Activated CD4-positive, alpha-beta T cell treated with anti-CD3 and anti-CD28 coated beads, Interleukin-10, Interleukin-2, amounts not matched to agents 100 ng/mL and 50 ng/mL, durations not matched to agents 16 hours and 8 hours (primary cell): ENCODE data around the gene GIT1.

Source experiments
- DNase-seq: peaks from one replicate; pipeline ENCODE4 v3.0.0-alpha.2; 2020

The GIT1 gene

DNA sequence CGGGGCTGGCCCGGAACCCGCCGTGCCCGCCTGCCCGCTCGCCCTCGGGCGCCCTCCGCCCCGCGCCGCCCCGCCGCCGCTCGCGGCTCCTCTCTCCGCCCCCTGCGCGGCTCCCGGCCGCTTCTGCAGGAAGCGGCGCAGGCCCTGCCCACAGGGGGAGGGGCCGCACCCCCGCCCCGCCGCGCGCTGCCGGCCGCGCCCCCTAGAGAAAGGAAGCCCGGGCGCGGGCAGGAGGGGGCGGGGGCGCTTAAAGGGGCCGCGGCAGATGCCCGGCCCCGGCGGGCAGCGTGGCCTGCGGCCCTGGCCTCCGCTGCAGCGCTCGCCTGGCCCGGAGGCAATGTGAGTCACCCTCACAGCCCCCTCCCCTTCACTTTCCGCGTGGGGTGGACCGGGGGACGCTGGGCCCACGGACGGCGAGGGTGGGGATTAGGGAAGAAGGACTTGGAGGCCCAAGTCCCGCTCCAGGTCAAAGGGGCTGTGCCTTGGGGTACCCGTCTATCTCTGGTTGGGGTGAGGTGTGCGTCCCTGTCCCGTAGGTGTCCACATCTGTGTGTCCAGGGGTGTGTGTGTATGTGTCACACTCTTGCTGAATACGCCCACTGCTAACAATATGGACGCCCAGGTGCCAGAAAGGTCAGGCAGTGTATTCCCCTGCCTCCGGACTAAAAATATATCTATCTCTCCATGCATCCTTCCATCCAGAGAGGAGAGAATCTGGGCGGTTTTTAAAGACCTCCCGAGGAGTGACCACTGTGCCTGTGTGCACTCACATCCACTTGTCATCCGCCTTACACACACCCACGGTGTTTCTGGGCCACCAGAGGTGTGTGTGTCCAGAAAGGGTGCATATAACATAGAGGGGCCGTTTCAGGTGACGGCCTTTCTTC lies at the start of gene GIT1:
TSS of gene GIT1 (minus strand) at position 125 of the 887 bp plus-strand sequence. CDS start 270 bp downstream, outside the sequence.
- peak; percentile 91 for DNase-seq

DNA sequence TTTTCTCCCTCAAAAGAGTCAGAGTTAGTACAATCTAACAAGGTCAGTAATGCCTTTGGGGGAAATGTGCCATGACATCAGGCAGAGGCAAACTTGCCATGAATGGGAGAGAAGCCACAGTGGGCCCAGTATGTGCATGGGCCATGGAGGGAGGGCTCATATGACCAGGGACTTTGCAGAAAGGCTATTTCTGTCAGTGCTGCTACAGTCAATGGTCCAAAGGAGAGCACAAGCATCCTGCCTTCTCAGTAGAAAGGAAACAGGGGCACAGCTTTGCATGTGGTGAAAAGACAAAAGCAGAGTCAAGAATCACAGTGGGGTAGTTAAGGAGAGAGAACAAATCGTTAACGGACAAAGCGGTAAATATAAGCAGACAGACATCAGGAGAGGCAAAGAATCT lies 44.4 kb upstream of the GIT1 start:
- no peak for DNase-seq

DNA sequence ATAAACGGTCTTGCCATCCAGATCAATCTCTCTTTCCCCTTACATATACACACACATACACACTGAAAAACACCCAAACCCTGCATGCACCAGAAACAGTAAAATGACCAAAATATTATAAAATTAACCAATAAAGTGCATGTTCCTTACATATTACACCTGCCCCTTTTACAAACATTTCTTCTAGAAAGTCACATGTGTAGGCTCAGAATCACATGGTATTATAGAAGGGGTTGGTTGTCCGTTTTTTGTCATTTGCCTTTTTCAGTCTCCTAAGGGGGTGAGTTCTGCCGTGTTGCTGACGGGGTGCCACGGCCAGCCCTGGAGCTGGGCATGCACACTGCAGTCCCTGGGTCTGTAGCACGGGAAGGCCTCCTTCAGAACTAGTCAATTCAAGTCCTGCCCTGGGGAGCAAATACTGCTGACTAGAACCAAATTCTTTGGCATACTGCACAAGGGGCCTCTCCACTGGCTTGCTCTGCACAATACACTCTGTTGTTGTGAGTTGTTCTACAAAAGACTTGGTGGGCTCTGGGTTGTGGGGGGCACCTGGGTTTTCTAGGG lies 41.3 kb upstream of the GIT1 start:
- DNase-seq = no peak

GRCh38 chr17:29629839-29630238 lies 40.4 kb upstream of the GIT1 start:
- no peak for DNase-seq

DNA sequence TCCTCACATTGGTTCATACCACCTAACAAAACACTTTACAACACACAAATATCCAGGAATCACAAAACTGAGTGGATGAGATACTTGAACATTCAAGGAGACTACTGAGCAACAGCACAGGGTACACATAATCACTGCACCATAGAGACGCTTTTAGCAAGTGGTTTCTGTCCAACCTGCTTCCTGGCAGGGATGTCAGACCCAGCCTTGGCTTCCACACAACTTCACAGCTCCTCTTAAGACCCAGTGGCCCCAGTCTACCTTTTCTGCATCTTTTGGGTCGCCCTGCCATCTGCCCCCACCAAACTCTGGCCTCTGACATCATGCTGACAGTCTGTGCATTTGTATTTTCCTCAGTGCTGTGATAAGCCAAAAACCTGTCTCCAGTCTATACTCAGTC lies 39.2 kb upstream of the GIT1 start:
- DNase-seq = no peak

- DNase-seq = no peak
Observed at GRCh38 chr17:29627951-29628350, 38.5 kb upstream of the GIT1 start.

DNA sequence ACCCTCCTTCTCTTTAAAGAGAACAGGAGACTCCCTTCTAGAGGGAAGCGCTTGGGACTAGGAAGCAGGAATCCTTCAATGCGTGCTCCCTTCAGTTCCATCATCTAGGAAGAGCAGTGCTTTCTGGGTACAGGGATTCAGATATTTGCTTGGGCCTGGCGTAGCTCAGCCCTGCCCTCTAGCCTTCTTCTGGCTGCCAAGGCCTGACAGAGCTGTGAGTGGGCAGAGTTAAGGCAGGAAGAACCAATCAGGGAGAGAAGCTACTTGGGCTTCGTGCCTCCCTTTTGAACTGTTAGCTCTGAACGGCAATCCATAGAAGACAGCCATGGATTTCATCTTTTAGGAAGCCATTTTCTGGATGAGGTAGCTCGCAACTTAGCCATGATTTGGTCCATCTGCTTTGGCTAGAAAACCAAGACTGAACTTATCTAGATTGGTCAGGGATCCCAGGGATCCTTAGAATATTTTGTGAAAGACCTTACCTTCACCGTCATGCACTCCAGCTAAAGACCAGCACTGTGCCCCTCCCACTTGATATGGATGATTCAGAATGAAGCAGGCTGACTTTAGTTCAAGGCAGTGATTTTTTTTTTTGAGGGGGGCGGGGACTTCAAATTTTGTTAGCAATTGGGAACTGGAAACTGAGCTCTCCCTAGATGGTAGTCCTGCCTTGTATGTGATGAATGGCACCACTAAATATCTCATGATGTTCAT lies 35.7 kb upstream of the GIT1 start:
- DNase-seq = no peak

DNA sequence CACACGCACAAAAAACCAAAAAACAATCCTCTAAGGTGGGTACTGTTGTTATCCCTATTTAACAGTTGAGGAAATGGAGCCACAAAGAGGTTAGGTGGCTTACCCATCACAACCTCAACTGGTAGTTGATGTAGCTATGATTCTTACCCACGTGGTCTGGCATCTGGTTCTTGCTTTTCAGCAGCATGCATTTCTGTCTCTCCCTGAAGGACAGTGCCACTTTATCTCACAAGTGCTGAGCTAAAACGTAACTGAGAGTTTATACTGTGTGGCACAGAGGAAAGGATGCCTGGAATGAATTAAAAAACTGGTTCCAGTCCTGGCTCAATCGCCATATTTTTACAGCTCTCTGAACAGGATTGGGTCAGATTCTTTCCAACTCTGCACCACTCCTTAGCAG lies 35.1 kb upstream of the GIT1 start:
- DNase-seq = peak; percentile 71

DNA sequence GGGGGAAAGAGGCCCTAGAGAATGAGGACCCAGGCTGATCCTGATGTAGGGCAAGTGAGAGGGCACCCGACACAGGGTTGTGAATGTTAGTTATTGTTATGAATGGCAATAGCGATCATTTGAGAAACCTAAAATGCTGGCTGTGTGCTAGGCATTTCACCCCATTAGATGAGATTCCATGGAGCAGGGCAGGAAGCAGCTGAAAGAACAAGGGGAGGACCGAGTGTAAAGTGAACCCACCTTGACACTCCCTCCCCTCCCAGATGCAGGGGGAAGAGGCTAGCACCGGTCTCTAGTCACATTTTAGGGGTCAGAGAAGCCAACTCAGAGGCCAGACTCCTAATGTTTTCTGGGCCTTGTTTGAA lies 33.8 kb upstream of the GIT1 start:
- no peak for DNase-seq

DNA sequence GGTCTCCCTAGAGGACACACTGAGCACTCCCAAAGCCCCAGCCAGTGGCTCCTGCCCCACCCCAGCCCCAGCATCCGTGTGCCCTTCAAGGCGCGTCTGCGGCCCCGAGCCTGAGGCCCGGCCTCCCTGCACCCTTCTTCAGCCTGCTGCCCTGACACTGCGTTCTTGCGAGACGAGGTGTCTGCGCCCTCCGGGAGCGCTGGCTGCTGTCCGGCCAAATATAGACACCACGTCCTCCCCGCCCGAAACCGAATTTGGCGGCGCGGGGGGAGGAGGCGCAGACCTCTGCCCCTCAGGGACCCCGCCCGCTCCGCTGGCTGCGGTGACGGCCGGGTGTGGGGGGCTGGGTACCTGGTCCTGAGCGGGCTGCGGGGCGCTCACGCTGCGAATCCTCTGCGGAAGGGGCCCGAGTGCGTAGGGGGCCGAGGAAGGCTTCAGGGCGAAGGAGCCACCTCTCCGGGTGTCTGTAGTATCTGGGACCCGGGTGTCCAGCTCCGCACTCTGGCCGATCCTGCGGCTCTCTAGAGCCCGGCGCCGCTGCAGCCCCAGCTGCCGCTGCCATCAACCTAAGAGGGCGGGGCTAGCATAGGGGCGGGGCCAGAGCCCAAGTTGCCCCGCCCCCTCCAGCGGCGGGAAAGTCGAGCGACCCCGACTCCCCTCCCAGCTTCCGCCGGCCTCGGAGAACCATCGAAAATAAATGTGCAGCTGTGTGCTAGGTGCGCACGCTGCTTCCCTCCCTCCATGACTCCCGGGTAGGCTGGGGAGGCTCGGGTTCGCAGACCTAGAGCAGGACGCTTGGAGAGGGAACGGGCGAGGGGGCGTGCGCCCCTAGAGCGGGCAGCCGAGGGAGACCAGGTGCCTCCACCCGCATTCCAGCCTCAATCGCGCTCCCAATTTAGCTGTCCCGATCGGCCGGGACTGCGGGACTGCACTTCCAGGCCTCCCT lies 33.2 kb upstream of the GIT1 start, which contains the start of gene CORO6:
TSS of gene CORO6 (minus strand) at position 576 of the 946 bp plus-strand sequence. CDS start 1,491 bp downstream, outside the sequence.
- DNase-seq = peak; percentile 78

DNA sequence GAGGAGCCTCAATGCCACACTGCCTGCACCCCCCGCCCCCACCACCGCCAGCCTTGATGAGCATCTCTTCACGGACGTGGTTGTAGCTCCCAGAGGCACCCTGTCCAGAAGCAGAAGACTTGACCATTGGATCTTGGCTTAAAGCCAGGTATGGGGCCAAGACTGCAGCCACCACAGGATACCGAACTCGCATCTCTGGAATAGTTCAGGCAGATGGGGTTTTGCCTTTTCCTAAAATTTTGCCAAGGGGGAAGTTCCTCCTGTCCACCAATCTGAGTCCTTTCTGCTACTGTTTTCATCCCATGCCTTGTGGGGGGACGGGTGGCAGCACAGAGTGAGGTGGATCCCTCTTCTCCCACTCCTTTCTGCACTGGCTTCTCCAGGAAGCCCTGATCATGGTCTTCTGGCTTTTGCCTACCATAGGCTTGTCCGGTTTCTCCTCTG lies 32.3 kb upstream of the GIT1 start:
- DNase-seq = no peak

GRCh38 chr17:29620779-29621500 lies 31.5 kb upstream of the GIT1 start:
- no peak for DNase-seq

DNA sequence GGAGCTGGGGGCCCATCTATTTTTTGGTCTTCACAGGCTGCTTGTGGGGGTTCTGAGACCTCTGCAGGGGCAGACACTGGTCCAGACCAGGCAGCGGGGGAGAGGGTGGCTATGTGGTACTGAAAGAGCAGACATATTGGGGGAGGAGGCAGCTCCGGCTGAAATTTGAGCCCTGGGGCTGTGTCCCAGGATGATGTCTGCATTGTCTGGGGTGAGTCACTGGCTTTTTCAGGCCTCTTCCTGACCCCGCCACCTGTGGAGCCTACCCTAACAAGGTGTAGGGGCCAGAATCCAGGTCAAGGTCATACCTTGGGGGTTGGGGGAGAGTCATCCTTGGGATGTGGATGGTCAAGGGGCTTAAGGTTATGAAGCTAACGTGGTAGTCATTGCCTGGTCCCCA lies 30.8 kb upstream of the GIT1 start:
- no peak for DNase-seq

DNA sequence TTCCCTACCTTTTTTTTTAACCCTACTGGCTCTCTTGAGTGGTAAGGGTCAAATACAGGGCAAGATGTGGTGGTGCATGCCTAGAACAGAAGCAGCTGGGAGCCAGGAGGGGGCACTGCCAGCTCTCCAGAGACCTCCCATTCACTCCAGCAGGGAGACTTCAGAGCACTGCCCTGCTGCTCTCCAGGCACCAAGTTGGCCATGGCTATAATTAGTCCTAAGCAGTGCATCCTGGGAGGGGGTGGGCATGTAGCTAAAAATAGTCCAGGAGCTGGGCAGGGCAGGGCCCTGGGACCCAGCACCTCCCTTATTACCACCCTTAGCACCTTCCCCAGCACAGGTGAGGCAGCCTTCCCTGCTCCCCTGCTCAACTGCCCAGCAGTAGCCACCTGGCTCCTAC lies 29.8 kb upstream of the GIT1 start:
- DNase-seq = no peak

- no peak for DNase-seq
Observed at GRCh38 chr17:29618272-29619065, 29.0 kb upstream of the GIT1 start.

- peak; percentile 95 for DNase-seq
Observed at GRCh38 chr17:29617481-29618271, 28.2 kb upstream of the GIT1 start.

- DNase-seq = peak; percentile 97
Observed at GRCh38 chr17:29617125-29617480, 27.7 kb upstream of the GIT1 start.

DNA sequence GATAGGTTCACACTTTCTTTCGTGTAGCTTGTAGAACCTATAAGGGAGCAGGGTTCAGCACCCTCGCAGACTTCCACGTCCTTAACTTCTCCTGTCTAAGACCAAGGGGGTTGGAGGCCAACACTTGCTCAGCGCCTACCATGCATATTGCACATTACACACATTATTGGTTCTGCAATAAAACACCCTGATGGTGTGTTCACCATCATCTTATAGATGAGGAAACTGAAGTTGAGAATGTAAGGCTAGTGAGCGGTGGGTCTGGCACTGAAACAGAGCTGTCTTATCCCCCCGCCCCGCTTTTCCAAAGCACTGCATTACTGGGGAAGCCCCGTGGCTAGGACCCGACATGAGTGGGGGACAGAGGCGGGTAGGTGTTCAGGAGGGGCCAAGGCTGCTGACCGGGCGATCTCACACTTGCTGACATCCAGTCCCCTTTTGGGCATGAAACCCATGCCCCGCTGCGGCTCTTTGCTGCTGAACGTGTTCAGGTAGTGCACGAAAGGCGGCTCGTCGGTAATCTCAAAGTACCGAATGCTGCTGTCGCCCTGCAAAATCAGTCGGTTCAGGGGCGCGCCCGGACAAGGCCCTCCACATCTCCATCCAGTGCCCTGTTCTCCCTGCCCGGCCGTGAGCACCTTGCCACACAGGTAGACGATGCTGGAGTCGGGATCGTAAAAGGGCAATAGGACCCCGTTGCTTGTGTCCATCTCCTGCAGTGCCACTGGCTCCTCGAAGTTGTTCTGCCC lies 27.0 kb upstream of the GIT1 start:
- DNase-seq = no peak
